Raji (cell line): ENCODE measurements around the gene LMAN1L.

Source experiments
- POLR2A ChIP-seq: IDR thresholded peaks from 2 replicates; pipeline ENCODE4 v1.6.1; 2011; ENCODE audit warnings: low read depth, low read length, control low read depth; ENCODE audit not compliant: insufficient read depth

Gene LMAN1L

DNA sequence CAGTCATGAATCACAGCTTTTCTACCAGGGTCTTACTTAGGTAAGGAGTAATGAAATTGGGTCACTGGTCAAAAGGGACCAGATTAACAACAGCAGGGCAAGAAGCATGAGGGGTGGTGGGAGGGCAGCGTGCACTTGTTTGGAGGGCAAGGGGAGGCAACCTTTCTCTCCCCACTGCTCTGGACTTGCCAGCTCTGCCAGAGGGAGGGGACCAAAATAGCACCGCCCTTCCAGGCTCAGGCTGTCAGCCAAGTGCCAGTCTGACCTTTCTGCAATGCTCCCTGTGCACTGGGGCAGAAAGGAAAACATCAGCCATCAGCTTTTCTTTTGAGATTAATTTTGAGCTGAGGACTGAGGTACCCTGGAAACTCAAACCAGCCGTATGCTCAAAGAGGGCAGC is 34.8 kb downstream of the LMAN1L start:
- TF ChIP-seq POLR2A, result no peak

- no peak for TF ChIP-seq POLR2A
Observed at GRCh38 chr15:74850393-74850792, 37.8 kb downstream of the LMAN1L start.

DNA sequence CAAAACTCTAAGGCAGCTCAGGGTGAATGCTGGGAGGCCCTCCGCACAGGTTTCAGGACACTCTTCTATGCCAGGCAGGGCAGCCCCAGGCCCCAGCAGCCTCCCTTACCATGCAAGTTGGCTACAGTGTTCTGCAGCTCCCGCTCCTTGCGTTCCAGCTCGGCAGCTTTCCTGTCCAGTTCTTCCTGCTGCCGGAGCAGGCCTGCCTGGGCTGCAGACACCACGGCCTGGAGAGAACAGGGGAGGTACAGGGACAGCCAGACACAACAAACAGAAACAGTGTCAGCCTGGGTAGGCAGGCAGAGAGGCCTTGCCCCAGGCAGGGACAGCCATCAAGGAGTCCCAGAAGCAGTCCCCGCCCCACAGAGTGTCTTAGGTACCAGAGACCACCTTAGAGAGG is 39.3 kb downstream of the LMAN1L start:
- TF ChIP-seq POLR2A, result no peak

GRCh38 chr15:74854453-74855022 is 41.9 kb downstream of the LMAN1L start:
- TF ChIP-seq POLR2A, result no peak

DNA sequence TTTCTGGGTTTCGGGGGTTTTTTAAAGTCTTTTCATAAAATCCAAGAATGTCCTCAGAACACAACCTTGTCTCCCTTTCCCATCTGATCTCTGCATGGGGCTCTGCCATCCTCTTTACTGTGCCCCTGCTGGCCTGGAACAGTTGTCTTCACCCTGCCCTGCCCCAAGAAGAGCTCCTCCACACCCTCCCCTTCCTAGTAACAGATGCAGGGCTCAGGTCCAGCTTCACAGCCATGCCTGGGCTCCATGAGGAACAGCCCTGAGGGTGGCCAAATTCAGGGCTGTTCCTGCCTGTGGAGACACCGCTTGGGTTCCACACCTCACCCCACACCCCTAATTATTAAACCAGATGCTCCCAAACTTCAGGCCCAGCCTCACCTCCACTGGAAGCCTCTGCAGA is 43.2 kb downstream of the LMAN1L start:
- no peak for TF ChIP-seq POLR2A

- no peak for TF ChIP-seq POLR2A
Observed at GRCh38 chr15:74856537-74856936, 43.9 kb downstream of the LMAN1L start.

- no peak for TF ChIP-seq POLR2A
Observed at GRCh38 chr15:74857082-74857655, 44.5 kb downstream of the LMAN1L start.

- TF ChIP-seq POLR2A, result no peak
Observed at GRCh38 chr15:74857671-74858368, 45.2 kb downstream of the LMAN1L start.

- TF ChIP-seq POLR2A, result no peak
Observed at GRCh38 chr15:74858369-74858740, 45.7 kb downstream of the LMAN1L start.

- TF ChIP-seq POLR2A, result no peak
Observed at GRCh38 chr15:74863239-74864056, 50.8 kb downstream of the LMAN1L start.

GRCh38 chr15:74864296-74864695 is 51.7 kb downstream of the LMAN1L start:
- no peak for TF ChIP-seq POLR2A

GRCh38 chr15:74865316-74865715 is 52.7 kb downstream of the LMAN1L start:
- no peak for TF ChIP-seq POLR2A

DNA sequence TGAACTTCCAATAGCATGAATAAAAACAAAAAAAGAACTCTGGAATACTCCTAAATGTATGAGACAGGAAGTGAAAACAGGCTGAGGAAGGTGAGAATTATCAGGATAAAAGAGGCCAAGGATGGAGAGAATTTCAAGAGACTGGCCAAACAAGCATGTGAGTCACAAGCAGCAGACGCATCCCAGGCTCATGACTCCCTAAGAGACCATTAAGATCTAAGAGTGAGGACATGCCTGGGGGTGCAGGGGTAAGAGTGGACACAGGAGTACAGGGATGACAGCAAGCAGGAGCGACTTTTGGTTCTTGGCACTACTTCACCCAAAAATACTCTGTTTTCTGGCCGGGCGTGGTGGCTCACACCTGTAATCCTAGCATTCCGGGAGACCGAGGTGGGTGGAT is 53.5 kb downstream of the LMAN1L start:
- TF ChIP-seq POLR2A, result no peak

GRCh38 chr15:74867466-74868038 is 54.9 kb downstream of the LMAN1L start:
- TF ChIP-seq POLR2A, result no peak

- TF ChIP-seq POLR2A, result no peak
Observed at GRCh38 chr15:74868059-74868458, 55.4 kb downstream of the LMAN1L start.
